ENCODE results near the gene FN1. TPM values are rescaled to one million over a fixed set of nuclear protein-coding genes. Genes with fewer than 3 reads are reported as not detected.

The FN1 gene
- total RNA-seq, 4 donors from 2014 or later, result 169 to 686 (median 215) TPM

DNA sequence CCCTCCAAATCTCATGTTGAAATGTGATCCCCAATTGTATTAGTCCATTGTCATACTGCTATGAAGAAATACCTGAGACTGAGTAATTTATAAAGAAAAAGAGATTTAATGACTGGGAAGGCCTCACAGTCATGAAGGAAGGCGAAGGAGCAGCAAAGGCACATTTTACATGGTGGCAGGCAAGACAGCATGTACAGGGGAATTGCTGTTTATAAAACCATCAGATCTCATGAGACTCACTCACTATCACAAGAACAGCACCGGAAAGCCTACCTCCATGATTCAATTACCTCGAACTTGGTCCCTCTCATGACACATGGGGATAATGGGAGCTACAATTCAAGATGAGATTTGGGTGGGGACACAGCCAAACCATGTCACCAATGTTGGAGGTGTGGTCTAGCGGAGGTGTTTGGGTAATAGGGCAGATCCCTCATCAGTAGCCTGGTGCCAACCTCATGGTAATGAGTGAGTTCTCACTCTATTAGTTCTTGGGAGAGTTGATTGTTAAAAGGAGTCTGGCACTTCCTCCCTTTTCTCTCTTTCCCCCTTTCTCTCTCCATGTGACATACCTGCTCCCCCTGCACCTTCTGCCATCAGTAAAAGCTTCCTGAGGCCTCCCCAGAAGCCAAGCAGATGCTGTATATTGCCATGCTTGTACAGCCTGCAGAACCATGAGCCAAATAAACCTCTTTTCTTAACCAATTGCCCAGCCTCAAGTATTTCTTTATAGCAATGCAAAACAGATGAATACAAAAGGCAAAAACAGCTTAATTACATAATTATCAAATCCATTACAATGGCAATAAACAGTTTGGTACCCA is 14.5 kb upstream of the FN1 start:
- in situ Hi-C loops (cut with MboI; ENCODE audit: low pct_ligation_motif_present in 1 of 4, low pct_unique_long_range_greater_than_20kb in 1 of 4, low sequenced_read_pairs in 3 of 4), result loop anchor here in 2 of 4 donors (10.0 kb wide), 1 partner anchor 464 kb away; no protein-coding TSS in a partner anchor
- Histone ChIP-seq H3K4me3 (no peak overlapping the region), H3K27ac (no peak overlapping the region), H3K9me3 (no peaks in the 10 kb centered on the region), H3K27me3 (no peaks in the 10 kb centered on the region), H3K4me1 (no peaks in the 10 kb centered on the region), H3K36me3 (no peaks in the 10 kb centered on the region)
- 67 to 92% methylated on average over 1 to 4 of the region's 4 CpGs for WGBS, 2 donors (ENCODE audit: low coverage in 1 of 2)
- TF ChIP-seq EP300 (IDR thresholded peaks at IDR 0.05; ENCODE audit: low read depth) (no peak), POLR2AphosphoS5 (IDR thresholded peaks at IDR 0.05) (no peak), POLR2A (IDR thresholded peaks at IDR 0.05) (no peak)
- TF ChIP-seq, protein P1, sequence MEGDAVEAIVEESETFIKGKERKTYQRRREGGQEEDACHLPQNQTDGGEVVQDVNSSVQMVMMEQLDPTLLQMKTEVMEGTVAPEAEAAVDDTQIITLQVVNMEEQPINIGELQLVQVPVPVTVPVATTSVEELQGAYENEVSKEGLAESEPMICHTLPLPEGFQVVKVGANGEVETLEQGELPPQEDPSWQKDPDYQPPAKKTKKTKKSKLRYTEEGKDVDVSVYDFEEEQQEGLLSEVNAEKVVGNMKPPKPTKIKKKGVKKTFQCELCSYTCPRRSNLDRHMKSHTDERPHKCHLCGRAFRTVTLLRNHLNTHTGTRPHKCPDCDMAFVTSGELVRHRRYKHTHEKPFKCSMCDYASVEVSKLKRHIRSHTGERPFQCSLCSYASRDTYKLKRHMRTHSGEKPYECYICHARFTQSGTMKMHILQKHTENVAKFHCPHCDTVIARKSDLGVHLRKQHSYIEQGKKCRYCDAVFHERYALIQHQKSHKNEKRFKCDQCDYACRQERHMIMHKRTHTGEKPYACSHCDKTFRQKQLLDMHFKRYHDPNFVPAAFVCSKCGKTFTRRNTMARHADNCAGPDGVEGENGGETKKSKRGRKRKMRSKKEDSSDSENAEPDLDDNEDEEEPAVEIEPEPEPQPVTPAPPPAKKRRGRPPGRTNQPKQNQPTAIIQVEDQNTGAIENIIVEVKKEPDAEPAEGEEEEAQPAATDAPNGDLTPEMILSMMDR (IDR thresholded peaks at IDR 0.05), result no peak
- intact Hi-C loops (cut with DNase I; ENCODE audit: low total_unique reads), result loop anchor here (5.0 kb wide), 1 partner anchor 472 kb away; no protein-coding TSS in a partner anchor
- no peak for DNase-seq

DNA sequence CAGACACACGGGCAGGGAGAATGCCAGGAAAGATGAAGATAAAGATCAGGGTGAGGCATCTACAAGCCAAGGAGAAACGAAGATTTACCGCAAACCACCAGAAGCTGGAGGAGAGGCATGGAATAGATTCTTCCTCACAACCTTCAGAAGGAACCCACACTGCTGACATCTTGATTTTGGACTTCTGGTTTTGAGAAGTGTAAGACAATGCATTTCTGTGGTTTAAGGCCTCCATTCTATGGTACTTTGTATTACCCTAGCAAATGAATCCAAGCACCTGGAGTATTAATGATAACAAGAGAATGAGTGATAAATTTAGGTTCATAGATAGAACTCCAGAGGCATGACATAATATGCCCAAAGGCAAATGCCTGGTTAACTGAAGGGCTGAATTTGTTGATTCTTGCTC is 11.8 kb upstream of the FN1 start:
- in situ Hi-C loops (cut with MboI; ENCODE audit: low pct_ligation_motif_present in 1 of 4, low pct_unique_long_range_greater_than_20kb in 1 of 4, low sequenced_read_pairs in 3 of 4) (no loop called here), intact Hi-C loops (cut with DNase I; ENCODE audit: low total_unique reads) (no loop called here)
- Histone ChIP-seq H3K27ac (no peak overlapping the region), H3K4me3 (no peak overlapping the region), H3K36me3 (no peaks in the 10 kb centered on the region), H3K9me3 (no peaks in the 10 kb centered on the region), H3K4me1 (no peaks in the 10 kb centered on the region), H3K27me3 (no peaks in the 10 kb centered on the region)
- no peak for DNase-seq
- TF ChIP-seq POLR2A (IDR thresholded peaks at IDR 0.05) (no peak), EP300 (IDR thresholded peaks at IDR 0.05; ENCODE audit: low read depth) (no peak), POLR2AphosphoS5 (IDR thresholded peaks at IDR 0.05) (no peak)
- TF ChIP-seq, protein P1 (IDR thresholded peaks at IDR 0.05), result no peak
- WGBS, 2 donors (ENCODE audit: low coverage in 1 of 2), result 79 to 85% methylated on average over 3 of the region's 3 CpGs

DNA sequence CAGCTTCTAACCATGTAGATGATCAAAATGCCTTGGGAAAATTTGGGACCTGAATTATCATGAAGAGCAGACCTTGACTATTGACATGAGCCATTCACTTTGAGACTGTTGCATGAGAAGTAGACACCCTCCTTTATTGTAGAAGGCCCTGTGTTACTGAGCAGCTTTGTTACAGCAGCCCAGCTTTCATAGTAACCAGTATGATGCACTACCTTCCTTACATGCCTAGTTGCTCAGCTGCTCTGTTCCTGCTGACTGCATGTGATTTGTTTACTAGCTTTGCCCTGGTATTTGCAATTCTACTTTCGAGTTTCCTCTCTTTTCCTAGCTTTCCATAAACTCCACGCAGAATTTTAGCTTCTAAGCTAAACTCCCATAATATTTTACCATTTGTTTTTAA is 11.2 kb upstream of the FN1 start:
- TF ChIP-seq EP300 (IDR thresholded peaks at IDR 0.05; ENCODE audit: low read depth) (no peak), POLR2A (IDR thresholded peaks at IDR 0.05) (no peak), POLR2AphosphoS5 (IDR thresholded peaks at IDR 0.05) (no peak)
- TF ChIP-seq, protein P1 (IDR thresholded peaks at IDR 0.05), result no peak
- Histone ChIP-seq H3K4me3 (no peak overlapping the region), H3K27ac (no peak overlapping the region), H3K27me3 (no peaks in the 10 kb centered on the region), H3K4me1 (no peaks in the 10 kb centered on the region), H3K36me3 (no peaks in the 10 kb centered on the region), H3K9me3 (no peaks in the 10 kb centered on the region)
- intact Hi-C loops (cut with DNase I; ENCODE audit: low total_unique reads), result no loop called here
- in situ Hi-C loops (cut with MboI; ENCODE audit: low pct_ligation_motif_present in 1 of 4, low pct_unique_long_range_greater_than_20kb in 1 of 4, low sequenced_read_pairs in 3 of 4), result no loop called here
- DNase-seq, result no peak
- 67 to 72% methylated on average over 2 of the region's 2 CpGs for WGBS, 2 donors (ENCODE audit: low coverage in 1 of 2)

- TF ChIP-seq EP300 (IDR thresholded peaks at IDR 0.05; ENCODE audit: low read depth) (no peak), POLR2AphosphoS5 (IDR thresholded peaks at IDR 0.05) (no peak), POLR2A (IDR thresholded peaks at IDR 0.05) (no peak)
- TF ChIP-seq, protein P1 (IDR thresholded peaks at IDR 0.05), result no peak
- Histone ChIP-seq H3K27ac (no peak overlapping the region), H3K27me3 (peaks cover 18% of the 10 kb centered on the region), H3K9me3 (no peaks in the 10 kb centered on the region), H3K36me3 (no peaks in the 10 kb centered on the region), H3K4me3 (no peak overlapping the region), H3K4me1 (peaks cover 0 to 4% (median under 1%) of the 10 kb centered on the region in 4 donors)
- DNase-seq, result no peak
- 16 to 37% methylated on average over 3 to 5 of the region's 5 CpGs for WGBS, 2 donors (ENCODE audit: low coverage in 1 of 2)
- intact Hi-C loops (cut with DNase I; ENCODE audit: low total_unique reads), result no loop called here
- in situ Hi-C loops (cut with MboI; ENCODE audit: low pct_ligation_motif_present in 1 of 4, low pct_unique_long_range_greater_than_20kb in 1 of 4, low sequenced_read_pairs in 3 of 4), result no loop called here
Observed at GRCh38 chr2:215442401-215442787, 6.5 kb upstream of the FN1 start.

Measured in transverse colon (tissue), 4 donors.